Right ventricle myocardium superior (tissue), 1 donor: ENCODE results near the gene GLG1. TPM values are rescaled to one million over a fixed set of nuclear protein-coding genes. Genes with fewer than 3 reads are reported as not detected.
A peak's percentile ranks its signal among the peaks of the same experiment; 100 is the strongest.
"Not testable (repeated sequence)": the region's sequence is repeated elsewhere in the genome, so short reads cannot be mapped to it uniquely, and the experiment has no call there.

Experiments
- ATAC-seq: fragments of 200-7000 bp; cut with Tn5 transposase; one replicate; pipeline ENCODE4 v1.9.1; 2020; ENCODE audit warnings: mild to moderate bottlenecking; ENCODE audit not compliant: poor library complexity
- DNase-seq: peaks from one replicate; pipeline ENCODE4 v3.0.0-alpha.2; 2020
- intact Hi-C: fragments of 100-400 bp; cut with DNase I; formaldehyde crosslinking; loops from one replicate; pipeline ENCODE4 v1.11.2; 2022
- long read RNA-seq: library from polyadenylated mRNA; unstranded; transcript quantifications from one replicate; pipeline ENCODE4 v2.0.0, GENCODE V29; 2021
- total RNA-seq: library from RNA; stranded (reverse); fragmentation: NEBNext Ultra II Directional; extraction: Animal tissue kit (Norgen Biotek cat#: 25700); gene quantifications from one replicate; pipeline ENCODE4 v1.2.1, GENCODE V29; 2021
- donor health status: DM: no; HTN: yes; CAD: no; lungs with severe emphysema.

Gene GLG1
- total RNA-seq: 62.4 TPM
- long read RNA-seq, full-length matches to known transcripts: 40 of 73 reads
- long read RNA-seq, partial matches to known transcripts: 10 of 73 reads
- long read RNA-seq, other reads (novel, unspliced or antisense): 23 of 73 reads

GRCh38 chr16:74606521-74607309, at the start of gene GLG1:
Gene GLG1 (minus strand): TSS chr16:74607114. CDS start chr16:74607094, 20 bp downstream.
- peak; percentile 99 for ATAC-seq

DNA sequence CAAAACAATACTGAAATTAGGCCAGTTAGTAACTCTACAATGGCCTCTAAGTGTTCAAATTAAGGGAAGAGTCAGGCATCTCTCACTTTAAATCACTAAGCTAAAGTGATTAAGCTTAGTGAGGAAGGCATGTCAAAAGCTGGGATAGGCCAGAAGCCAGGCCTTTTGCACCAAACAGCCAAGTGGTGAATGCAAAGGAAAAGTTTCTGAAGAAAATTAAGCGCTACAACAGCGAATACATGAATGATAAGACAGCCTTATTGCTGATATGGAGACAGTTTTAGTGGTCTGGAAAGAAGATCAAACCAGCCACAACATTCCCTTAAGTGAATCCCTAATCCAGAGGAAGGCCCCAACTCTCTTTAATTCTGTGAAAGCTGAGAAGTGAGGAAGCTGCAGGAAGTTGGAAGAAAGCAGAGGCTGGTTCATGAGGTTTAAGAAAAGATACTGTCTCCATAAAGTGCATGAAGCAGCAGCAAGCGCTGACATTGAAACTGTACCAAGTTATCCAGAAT, 47.7 kb upstream of the GLG1 start:
- DNase-seq: no peak
- no peak for ATAC-seq
- intact Hi-C loops: no loop called here

More at GRCh38 chr16:74606521-74607309, at the start of gene GLG1:
- intact Hi-C loops: loop anchor here (10.0 kb wide), 1 partner anchor 112 kb away; no protein-coding TSS in a partner anchor
- DNase-seq: peak; percentile 96

DNA sequence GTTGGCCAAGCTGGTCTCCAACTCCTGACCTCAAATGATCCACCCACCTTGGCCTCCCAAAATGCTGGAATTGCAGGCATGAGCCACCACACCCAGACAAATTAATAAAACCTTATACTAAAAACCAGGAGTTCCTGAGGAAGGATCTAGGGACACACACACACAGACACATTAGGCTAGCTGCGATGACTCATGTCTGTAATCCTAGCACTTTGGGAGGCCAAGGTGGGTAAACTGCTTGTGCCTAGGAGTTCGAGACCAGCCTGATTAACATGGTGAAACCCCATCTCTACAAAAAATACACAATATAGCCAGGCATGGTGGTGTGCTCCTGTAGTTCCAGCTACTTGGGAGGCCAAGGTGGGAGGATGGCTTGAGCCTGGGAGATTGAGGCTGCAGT, 46.0 kb upstream of the GLG1 start:
- ATAC-seq, DNase-seq, intact Hi-C loops: not testable (repeated sequence)

- intact Hi-C loops: no loop called here
- ATAC-seq: no peak
- DNase-seq: no peak
These were observed 45.3 kb upstream of the GLG1 start for GRCh38 chr16:74652249-74652648.

DNA sequence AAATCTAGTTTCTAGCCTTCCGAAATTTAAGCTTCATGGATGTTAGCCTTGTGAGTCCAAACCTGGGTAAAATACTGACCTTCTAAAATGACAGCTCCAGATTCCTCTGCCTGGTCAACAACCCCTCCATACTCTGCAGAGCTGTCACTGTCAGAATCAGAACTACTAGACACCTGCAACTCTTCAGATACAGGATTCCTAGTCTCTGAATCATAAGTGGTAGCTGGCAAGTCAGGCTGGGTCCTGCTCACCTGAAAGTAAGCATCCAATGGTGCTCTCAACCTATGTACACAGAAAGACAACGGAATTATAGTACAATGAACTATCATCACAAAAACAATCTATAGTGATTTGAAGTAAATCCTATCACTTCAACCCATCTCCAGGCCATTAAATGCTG, 44.9 kb upstream of the GLG1 start:
- intact Hi-C loops: no loop called here

GRCh38 chr16:74650966-74651567, 44.2 kb upstream of the GLG1 start:
- DNase-seq (no peak), ATAC-seq (no peak)
- intact Hi-C loops: no loop called here

More for the DNA sequence above, 44.9 kb upstream of the GLG1 start:
- no peak for ATAC-seq
- DNase-seq: no peak

- DNase-seq (no peak), ATAC-seq (no peak)
- intact Hi-C loops: no loop called here
These were observed 43.1 kb upstream of the GLG1 start for GRCh38 chr16:74649839-74650504.

DNA sequence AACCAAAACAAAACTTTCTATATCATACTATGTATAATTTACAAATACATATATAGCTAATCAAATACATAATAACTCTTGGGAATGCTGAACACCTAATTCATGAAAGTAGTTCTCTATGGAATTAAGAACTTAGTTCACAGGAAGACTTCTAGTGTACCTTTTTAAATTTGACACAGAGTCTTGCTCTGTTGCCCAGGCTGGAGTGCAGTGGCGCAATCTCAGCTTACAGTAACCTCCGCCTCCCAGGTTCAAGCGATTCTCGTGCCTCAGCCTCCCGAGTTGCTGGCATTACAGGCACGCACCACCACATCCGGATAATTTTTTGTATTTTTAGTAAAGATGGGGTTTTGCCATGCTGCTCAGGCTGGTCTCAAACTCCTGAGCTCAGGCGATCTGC, 35.1 kb upstream of the GLG1 start:
- DNase-seq: no peak
- intact Hi-C loops: no loop called here
- ATAC-seq: no peak

DNA sequence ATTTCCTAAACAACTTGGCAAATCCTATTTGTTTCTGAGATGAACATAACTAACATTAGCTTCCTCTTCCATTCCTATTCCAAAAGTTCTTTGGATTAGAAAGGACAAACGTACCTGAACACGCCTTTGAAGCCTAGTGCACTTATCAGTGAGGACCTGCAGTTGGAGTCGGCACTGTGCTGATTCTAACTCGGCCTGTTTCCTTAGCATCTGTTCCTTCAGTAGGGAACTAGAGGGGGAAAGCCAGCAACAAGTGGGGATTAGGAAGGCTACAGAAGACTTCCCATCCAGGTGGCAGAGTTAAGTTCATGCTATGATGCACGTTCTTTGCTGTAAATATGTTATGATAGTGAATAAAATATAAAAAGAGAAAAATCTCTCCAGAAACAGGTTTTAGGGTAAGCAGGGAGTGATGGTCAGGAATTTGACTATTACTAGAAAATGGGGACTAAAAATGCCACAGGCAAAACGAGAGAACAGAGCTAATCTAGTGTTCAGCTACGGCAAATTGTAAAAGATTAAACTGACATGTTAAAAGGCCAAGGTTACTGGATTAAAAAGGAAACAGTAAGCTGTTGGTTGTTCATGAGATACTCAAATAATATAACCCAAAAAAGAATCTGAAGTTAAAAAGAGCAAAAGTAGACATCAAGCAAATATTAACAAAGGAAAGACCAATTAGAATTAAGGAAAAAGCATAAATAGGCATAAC, 31.0 kb upstream of the GLG1 start:
- intact Hi-C loops: no loop called here

GRCh38 chr16:74635303-74635702, 28.4 kb upstream of the GLG1 start:
- DNase-seq (no peak), ATAC-seq (no peak)
- intact Hi-C loops: no loop called here

More for the DNA sequence above, 31.0 kb upstream of the GLG1 start:
- no peak for DNase-seq
- ATAC-seq: no peak

GRCh38 chr16:74633686-74634085, 26.8 kb upstream of the GLG1 start:
- intact Hi-C loops: no loop called here
- no peak for DNase-seq
- no peak for ATAC-seq

- intact Hi-C loops: loop anchor here (10.0 kb wide), 1 partner anchor 163 kb away; no protein-coding TSS in a partner anchor
- DNase-seq (no peak), ATAC-seq (peak; percentile 38)
These were observed 20.7 kb upstream of the GLG1 start for GRCh38 chr16:74627506-74628220.

GRCh38 chr16:74626741-74627416, 20.0 kb upstream of the GLG1 start:
- no peak for ATAC-seq
- no peak for DNase-seq
- intact Hi-C loops: loop anchor here (10.0 kb wide), 1 partner anchor 162 kb away; no protein-coding TSS in a partner anchor

GRCh38 chr16:74625500-74626350, 18.8 kb upstream of the GLG1 start:
- ATAC-seq (no peak), DNase-seq (no peak)
- intact Hi-C loops: loop anchor here (10.0 kb wide), 1 partner anchor 161 kb away; no protein-coding TSS in a partner anchor

GRCh38 chr16:74623839-74624235, 16.9 kb upstream of the GLG1 start:
- ATAC-seq (no peak), DNase-seq (no peak)
- intact Hi-C loops: loop anchor here (10.0 kb wide), 1 partner anchor 159 kb away; no protein-coding TSS in a partner anchor

DNA sequence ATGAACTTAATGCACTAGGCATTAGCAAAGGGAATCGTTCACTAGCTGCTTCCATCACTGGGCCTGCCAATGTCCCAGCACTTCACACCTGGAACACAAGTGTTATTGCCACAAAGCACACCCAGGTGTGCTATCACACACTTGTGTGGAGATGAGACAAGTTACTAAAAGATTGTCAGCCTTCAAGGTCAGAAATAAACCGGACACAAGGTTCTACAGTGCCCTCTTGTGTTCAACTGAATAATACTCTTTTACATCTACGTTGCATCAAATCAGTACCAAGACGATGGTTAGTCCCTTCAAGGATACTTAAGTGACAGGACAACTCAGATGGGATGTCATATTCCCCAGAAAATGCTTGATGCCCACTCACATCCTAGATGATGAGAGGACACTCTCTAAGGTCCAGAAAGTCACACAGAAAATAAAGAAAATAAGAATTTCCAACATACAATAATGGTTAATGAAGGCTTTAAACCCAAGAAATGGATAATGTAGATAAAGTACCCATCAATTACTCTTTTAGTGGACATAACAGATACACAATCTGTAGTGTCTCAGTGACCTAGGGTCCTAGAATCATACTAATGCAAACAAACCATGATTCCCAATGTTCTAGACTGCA, 16.4 kb upstream of the GLG1 start:
- intact Hi-C loops: loop anchor here (10.0 kb wide), 1 partner anchor 159 kb away; no protein-coding TSS in a partner anchor
- DNase-seq (no peak), ATAC-seq (peak; percentile 60)
